Measurements from ENCODE around the gene HPCAL1. TPM values are rescaled to one million over a fixed set of nuclear protein-coding genes. Genes with fewer than 3 reads are reported as not detected.

Gene HPCAL1
- total and polyA plus RNA-seq, 2 experiments from 2014 or later, result 8.3 to 25.4 TPM

DNA sequence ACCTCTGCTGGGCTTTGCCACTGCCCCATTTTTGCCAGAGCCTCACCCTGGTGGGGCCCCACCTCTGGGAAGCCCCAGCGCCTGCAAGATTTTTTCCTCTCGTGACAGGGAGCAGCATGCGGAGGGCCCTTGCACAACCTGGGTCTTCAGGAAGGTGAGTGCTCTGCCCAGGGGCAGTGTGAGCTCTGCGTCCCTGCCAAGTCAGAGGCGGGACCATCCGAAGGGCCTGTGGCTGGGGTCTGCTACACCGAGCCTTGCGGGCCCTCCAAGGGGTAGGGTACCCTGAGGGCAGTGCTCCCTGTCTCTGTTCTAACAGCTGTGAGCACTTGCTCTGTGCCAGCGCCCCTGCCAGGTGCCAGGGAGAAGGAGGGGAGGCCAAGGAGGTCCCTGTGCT is 151.2 kb downstream of the HPCAL1 start (continued):
- TF ChIP-seq EZH2 (IDR thresholded peaks at IDR 0.05; ENCODE audit: low read depth, unreplicated experiment), result no peak
- no peak for TF ChIP-seq EZH2phosphoT487 (IDR thresholded peaks at IDR 0.05; ENCODE audit: unreplicated experiment)
- TF ChIP-seq ZNF331 (CRISPR knock-in tag; IDR thresholded peaks at IDR 0.05; ENCODE audit: low read depth), result no peak
- TF ChIP-seq, protein P1, sequence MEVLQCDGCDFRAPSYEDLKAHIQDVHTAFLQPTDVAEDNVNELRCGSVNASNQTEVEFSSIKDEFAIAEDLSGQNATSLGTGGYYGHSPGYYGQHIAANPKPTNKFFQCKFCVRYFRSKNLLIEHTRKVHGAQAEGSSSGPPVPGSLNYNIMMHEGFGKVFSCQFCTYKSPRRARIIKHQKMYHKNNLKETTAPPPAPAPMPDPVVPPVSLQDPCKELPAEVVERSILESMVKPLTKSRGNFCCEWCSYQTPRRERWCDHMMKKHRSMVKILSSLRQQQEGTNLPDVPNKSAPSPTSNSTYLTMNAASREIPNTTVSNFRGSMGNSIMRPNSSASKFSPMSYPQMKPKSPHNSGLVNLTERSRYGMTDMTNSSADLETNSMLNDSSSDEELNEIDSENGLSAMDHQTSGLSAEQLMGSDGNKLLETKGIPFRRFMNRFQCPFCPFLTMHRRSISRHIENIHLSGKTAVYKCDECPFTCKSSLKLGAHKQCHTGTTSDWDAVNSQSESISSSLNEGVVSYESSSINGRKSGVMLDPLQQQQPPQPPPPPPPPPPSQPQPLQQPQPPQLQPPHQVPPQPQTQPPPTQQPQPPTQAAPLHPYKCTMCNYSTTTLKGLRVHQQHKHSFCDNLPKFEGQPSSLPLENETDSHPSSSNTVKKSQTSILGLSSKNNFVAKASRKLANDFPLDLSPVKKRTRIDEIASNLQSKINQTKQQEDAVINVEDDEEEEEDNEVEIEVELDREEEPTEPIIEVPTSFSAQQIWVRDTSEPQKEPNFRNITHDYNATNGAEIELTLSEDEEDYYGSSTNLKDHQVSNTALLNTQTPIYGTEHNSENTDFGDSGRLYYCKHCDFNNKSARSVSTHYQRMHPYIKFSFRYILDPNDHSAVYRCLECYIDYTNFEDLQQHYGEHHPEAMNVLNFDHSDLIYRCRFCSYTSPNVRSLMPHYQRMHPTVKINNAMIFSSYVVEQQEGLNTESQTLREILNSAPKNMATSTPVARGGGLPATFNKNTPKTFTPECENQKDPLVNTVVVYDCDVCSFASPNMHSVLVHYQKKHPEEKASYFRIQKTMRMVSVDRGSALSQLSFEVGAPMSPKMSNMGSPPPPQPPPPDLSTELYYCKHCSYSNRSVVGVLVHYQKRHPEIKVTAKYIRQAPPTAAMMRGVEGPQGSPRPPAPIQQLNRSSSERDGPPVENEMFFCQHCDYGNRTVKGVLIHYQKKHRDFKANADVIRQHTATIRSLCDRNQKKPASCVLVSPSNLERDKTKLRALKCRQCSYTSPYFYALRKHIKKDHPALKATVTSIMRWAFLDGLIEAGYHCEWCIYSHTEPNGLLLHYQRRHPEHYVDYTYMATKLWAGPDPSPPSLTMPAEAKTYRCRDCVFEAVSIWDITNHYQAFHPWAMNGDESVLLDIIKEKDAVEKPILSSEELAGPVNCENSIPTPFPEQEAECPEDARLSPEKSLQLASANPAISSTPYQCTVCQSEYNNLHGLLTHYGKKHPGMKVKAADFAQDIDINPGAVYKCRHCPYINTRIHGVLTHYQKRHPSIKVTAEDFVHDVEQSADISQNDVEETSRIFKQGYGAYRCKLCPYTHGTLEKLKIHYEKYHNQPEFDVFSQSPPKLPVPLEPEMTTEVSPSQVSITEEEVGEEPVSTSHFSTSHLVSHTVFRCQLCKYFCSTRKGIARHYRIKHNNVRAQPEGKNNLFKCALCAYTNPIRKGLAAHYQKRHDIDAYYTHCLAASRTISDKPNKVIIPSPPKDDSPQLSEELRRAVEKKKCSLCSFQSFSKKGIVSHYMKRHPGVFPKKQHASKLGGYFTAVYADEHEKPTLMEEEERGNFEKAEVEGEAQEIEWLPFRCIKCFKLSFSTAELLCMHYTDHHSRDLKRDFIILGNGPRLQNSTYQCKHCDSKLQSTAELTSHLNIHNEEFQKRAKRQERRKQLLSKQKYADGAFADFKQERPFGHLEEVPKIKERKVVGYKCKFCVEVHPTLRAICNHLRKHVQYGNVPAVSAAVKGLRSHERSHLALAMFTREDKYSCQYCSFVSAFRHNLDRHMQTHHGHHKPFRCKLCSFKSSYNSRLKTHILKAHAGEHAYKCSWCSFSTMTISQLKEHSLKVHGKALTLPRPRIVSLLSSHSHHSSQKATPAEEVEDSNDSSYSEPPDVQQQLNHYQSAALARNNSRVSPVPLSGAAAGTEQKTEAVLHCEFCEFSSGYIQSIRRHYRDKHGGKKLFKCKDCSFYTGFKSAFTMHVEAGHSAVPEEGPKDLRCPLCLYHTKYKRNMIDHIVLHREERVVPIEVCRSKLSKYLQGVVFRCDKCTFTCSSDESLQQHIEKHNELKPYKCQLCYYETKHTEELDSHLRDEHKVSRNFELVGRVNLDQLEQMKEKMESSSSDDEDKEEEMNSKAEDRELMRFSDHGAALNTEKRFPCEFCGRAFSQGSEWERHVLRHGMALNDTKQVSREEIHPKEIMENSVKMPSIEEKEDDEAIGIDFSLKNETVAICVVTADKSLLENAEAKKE (CRISPR knock-in tag; IDR thresholded peaks at IDR 0.05), result no peak
- no peak for TF ChIP-seq POLR2AphosphoS5 (IDR thresholded peaks at IDR 0.05; ENCODE audit: low read depth)
- TF ChIP-seq CREB1 (CRISPR knock-in tag; IDR thresholded peaks at IDR 0.05; ENCODE audit: low read depth), result no peak
- no peak for TF ChIP-seq JUNB (IDR thresholded peaks at IDR 0.05; ENCODE audit: unreplicated experiment)
- no peak for TF ChIP-seq STAT1 (IDR thresholded peaks at IDR 0.05; ENCODE audit: unreplicated experiment)

DNA sequence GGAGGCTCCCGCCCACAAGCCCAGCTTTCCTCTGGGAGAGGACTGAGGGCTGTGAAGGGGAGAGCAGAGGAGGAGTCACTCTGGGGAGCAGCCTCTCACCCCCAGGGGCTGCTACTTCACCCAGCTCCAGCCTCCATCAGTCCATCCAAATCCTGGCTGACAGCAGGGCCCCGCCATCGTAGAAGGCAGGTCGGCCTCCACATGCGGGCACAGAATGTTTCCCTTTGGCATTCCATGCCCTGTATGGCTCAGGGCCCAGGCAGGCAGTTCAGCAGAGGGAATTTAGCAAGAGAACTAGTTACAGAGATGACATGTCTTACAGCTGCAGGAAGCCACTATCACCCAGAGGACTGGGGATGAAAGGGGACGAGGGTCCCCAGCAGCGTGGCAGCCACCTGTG is 151.8 kb downstream of the HPCAL1 start:
- Mint-ChIP-seq H3K9me3 (no peaks in the 10 kb centered on the region; the same call in 2 of the 3 replicates), H3K27me3 (ENCODE audit: insufficient read depth, low read depth, poor library complexity) (peaks cover 11% of the 10 kb centered on the region), H3K27ac (no peak overlapping the region), H3K36me3 (ENCODE audit: low read depth) (no peaks in the 10 kb centered on the region; the same call in 2 of the 3 replicates), H3K4me3 (no peak overlapping the region), H3K4me1 (peaks cover 11% of the 10 kb centered on the region)
- H3F3A ChIP-seq (replicated peaks; ENCODE audit: low read depth), result no peaks in the 10 kb centered on the region
- no peak for ATAC-seq
- no peak overlapping the region for H2AFZ ChIP-seq
- H3K4me2 ChIP-seq, result no peak overlapping the region
- no peak overlapping the region for H3K4me3 ChIP-seq
- peaks cover 4% of the 10 kb centered on the region; the same call in 1 of the 2 replicates for H3K4me1 ChIP-seq (ENCODE audit: insufficient read depth)
- no peaks in the 10 kb centered on the region for H3K36me3 ChIP-seq (ENCODE audit: insufficient read depth)
- no peaks in the 10 kb centered on the region for H3K79me2 ChIP-seq (replicated peaks; ENCODE audit: insufficient read depth)
- H4K20me1 ChIP-seq (replicated peaks; ENCODE audit: insufficient read depth), result no peaks in the 10 kb centered on the region
- no peak overlapping the region for H3K27ac ChIP-seq (ENCODE audit: low read depth)
- H3K27me3 ChIP-seq (ENCODE audit: insufficient read depth), result peaks cover 6% of the 10 kb centered on the region
- no peak for DNase-seq (ENCODE audit: low spot score)
- no peaks in the 10 kb centered on the region for H3K9me2 ChIP-seq (ENCODE audit: insufficient read depth)
- no peak for TF ChIP-seq EZH2phosphoT487 (IDR thresholded peaks at IDR 0.05; ENCODE audit: unreplicated experiment)
- TF ChIP-seq ZNF114 (CRISPR knock-in tag; IDR thresholded peaks at IDR 0.05), result no peak
- no peak for TF ChIP-seq REST (IDR thresholded peaks at IDR 0.05; ENCODE audit: unreplicated experiment)
- no peak for TF ChIP-seq POLR2AphosphoS5 (IDR thresholded peaks at IDR 0.05; ENCODE audit: low read depth)
- no peak for TF ChIP-seq ZNF331 (CRISPR knock-in tag; IDR thresholded peaks at IDR 0.05; ENCODE audit: low read depth)
- TF ChIP-seq NANOG (IDR thresholded peaks at IDR 0.05; ENCODE audit: borderline replicate concordance), result no peak
- no peak for TF ChIP-seq EZH2 (IDR thresholded peaks at IDR 0.05; ENCODE audit: low read depth, unreplicated experiment)
- TF ChIP-seq, protein P2, sequence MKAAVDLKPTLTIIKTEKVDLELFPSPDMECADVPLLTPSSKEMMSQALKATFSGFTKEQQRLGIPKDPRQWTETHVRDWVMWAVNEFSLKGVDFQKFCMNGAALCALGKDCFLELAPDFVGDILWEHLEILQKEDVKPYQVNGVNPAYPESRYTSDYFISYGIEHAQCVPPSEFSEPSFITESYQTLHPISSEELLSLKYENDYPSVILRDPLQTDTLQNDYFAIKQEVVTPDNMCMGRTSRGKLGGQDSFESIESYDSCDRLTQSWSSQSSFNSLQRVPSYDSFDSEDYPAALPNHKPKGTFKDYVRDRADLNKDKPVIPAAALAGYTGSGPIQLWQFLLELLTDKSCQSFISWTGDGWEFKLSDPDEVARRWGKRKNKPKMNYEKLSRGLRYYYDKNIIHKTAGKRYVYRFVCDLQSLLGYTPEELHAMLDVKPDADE (IDR thresholded peaks at IDR 0.05), result no peak
- TF ChIP-seq CREB1 (CRISPR knock-in tag; IDR thresholded peaks at IDR 0.05; ENCODE audit: low read depth), result no peak
- no peak for TF ChIP-seq JUNB (IDR thresholded peaks at IDR 0.05; ENCODE audit: unreplicated experiment)

Data from GM23338 (cell line).